Peyer's patch (tissue), 4 donors: ENCODE measurements around the gene IGSF9. TPM values are rescaled to one million over a fixed set of nuclear protein-coding genes. Genes with fewer than 3 reads are reported as not detected.

Source experiments
- DNase-seq, 3 donors: peaks; one replicate each; pipeline ENCODE4 v3.0.0-alpha.2; 2017 to 2019
- H3K27ac ChIP-seq, 4 donors: fragments of 200-600 bp; sonication (generic); one replicate each; pipeline ENCODE4 v1.5.1; 2016 to 2019
- H3K27me3 ChIP-seq, 2 donors: fragments of 200-600 bp; sonication (generic); one replicate each; pipeline ENCODE4 v1.5.1; 2019
- H3K36me3 ChIP-seq, 3 donors: fragments of 200-600 bp; sonication (generic); one replicate each; pipeline ENCODE4 v1.5.1; 2016 to 2019
- H3K4me1 ChIP-seq, 4 donors: fragments of 200-600 bp; sonication (generic); one replicate each; pipeline ENCODE4 v1.5.1; 2016 to 2019
- H3K4me3 ChIP-seq, 4 donors: fragments of 200-600 bp; sonication (generic); 1 replicate in 3 of 4; 2 replicates in 1 of 4; pipeline ENCODE4 v1.5.1; 2016 to 2019; ENCODE audit warnings: mild to moderate bottlenecking in 1 of 4
- H3K9me3 ChIP-seq, 4 donors: fragments of 200-600 bp; sonication (generic); one replicate each; pipeline ENCODE4 v1.5.1; 2016 to 2019; ENCODE audit warnings: mild to moderate bottlenecking in 1 of 4
- CTCF ChIP-seq, 6 experiments: fragments of 450-650 bp in 4 of 6; fragments of 200-600 bp in 2 of 6; sonication (generic) in 1 of 6; IDR thresholded peaks; one replicate each; pipeline ENCODE4 v1.5.1; 2017 to 2019; ENCODE audit warnings: antibody characterized with exemption in 6 of 6, mild to moderate bottlenecking in 3 of 6, moderate library complexity in 1 of 6
- POLR2A ChIP-seq, 2 donors: fragments of 450-650 bp; IDR thresholded peaks; one replicate each; pipeline ENCODE4 v1.5.1; 2017; ENCODE audit warnings: antibody characterized with exemption in 2 of 2, mild to moderate bottlenecking in 2 of 2, moderate library complexity in 2 of 2
- total RNA-seq, 4 donors: library from RNA; depleted of rRNA; stranded (reverse); fragments of >200 nt; gene quantifications; one replicate each; pipeline ENCODE4 v1.1.0, GENCODE V29; 2016

IGSF9 gene
- total RNA-seq, 4 donors from 2014 or later = 5.8 to 169 (median 40.6) TPM

- Histone ChIP-seq H3K27me3 (no peaks in the 10 kb centered on the region), H3K4me1 (peaks cover 0 to 28% (median 0%) of the 10 kb centered on the region in 4 donors), H3K9me3 (no peaks in the 10 kb centered on the region), H3K36me3 (no peaks in the 10 kb centered on the region), H3K4me3 (no peak overlapping the region), H3K27ac (no peak overlapping the region)
- no peak for TF ChIP-seq POLR2A (IDR thresholded peaks at IDR 0.05)
- TF ChIP-seq CTCF (IDR thresholded peaks at IDR 0.05) = no peak
- DNase-seq = no peak
These were observed 27.2 kb upstream of the IGSF9 start for GRCh38 chr1:159972443-159973205.

GRCh38 chr1:159970932-159971342, 25.5 kb upstream of the IGSF9 start:
- peak in 2 of 3 donors; percentile 88 to 92 for DNase-seq
- peak overlapping the region in 3 of 4 donors; percentile 21 to 79 (median 73) for H3K27ac ChIP-seq

GRCh38 chr1:159968901-159969300, 23.5 kb upstream of the IGSF9 start:
- peaks cover 0 to 28% (median 0%) of the 10 kb centered on the region in 4 donors for H3K4me1 ChIP-seq
- no peaks in the 10 kb centered on the region for H3K9me3 ChIP-seq
- TF ChIP-seq POLR2A (IDR thresholded peaks at IDR 0.05) = no peak
- no peak for TF ChIP-seq CTCF (IDR thresholded peaks at IDR 0.05)
- H3K27ac ChIP-seq = peak overlapping the region in 2 of 4 donors; percentile 73 to 79
- no peak overlapping the region for H3K4me3 ChIP-seq
- no peaks in the 10 kb centered on the region for H3K27me3 ChIP-seq
- H3K36me3 ChIP-seq = no peaks in the 10 kb centered on the region
- DNase-seq = no peak

More at GRCh38 chr1:159970932-159971342, 25.5 kb upstream of the IGSF9 start:
- H3K4me3 ChIP-seq = no peak overlapping the region
- H3K36me3 ChIP-seq = no peaks in the 10 kb centered on the region
- H3K9me3 ChIP-seq = no peaks in the 10 kb centered on the region
- H3K27me3 ChIP-seq = no peaks in the 10 kb centered on the region
- peaks cover 0 to 28% (median 0%) of the 10 kb centered on the region in 4 donors for H3K4me1 ChIP-seq
- TF ChIP-seq POLR2A (IDR thresholded peaks at IDR 0.05) = peak in 1 of 2 donors; percentile 54
- peak in 3 of 6 experiments; percentile 60 to 69 (median 63) for TF ChIP-seq CTCF (IDR thresholded peaks at IDR 0.05)

- peaks cover 0 to 22% (median 0%) of the 10 kb centered on the region in 4 donors for H3K4me1 ChIP-seq
- peak overlapping the region in 1 of 4 donors; percentile 21 for H3K4me3 ChIP-seq
- no peaks in the 10 kb centered on the region for H3K36me3 ChIP-seq
- H3K27me3 ChIP-seq = no peaks in the 10 kb centered on the region
- H3K27ac ChIP-seq = no peak overlapping the region
- no peak for TF ChIP-seq CTCF (IDR thresholded peaks at IDR 0.05)
- TF ChIP-seq POLR2A (IDR thresholded peaks at IDR 0.05) = no peak
- no peak for DNase-seq
- no peaks in the 10 kb centered on the region for H3K9me3 ChIP-seq
These were observed 19.9 kb upstream of the IGSF9 start for GRCh38 chr1:159965263-159965662.

- peak overlapping the region in 2 of 4 donors; percentile 29 to 49 for H3K4me3 ChIP-seq
- H3K27ac ChIP-seq = no peak overlapping the region
- H3K4me1 ChIP-seq = peaks cover 0 to 11% (median 0%) of the 10 kb centered on the region in 4 donors
These were observed 18.7 kb upstream of the IGSF9 start for GRCh38 chr1:159964144-159964543.

More at GRCh38 chr1:159964144-159964543, 18.7 kb upstream of the IGSF9 start:
- no peak for DNase-seq
- no peaks in the 10 kb centered on the region for H3K36me3 ChIP-seq
- no peaks in the 10 kb centered on the region for H3K9me3 ChIP-seq
- no peak for TF ChIP-seq CTCF (IDR thresholded peaks at IDR 0.05)
- no peak for TF ChIP-seq POLR2A (IDR thresholded peaks at IDR 0.05)
- no peaks in the 10 kb centered on the region for H3K27me3 ChIP-seq
